GM23338 (cell line): ENCODE measurements around the gene PROKR2. TPM values are rescaled to one million over a fixed set of nuclear protein-coding genes. Genes with fewer than 3 reads are reported as not detected.

Source experiments
- ATAC-seq: fragments of 200-7000 bp; cut with Tn5 transposase; 3 replicates; pipeline ENCODE4 v1.9.1; 2020
- DNase-seq: peaks from one replicate; pipeline ENCODE4 v3.0.0-alpha.2; 2015; ENCODE audit warnings: low spot score
- H2AFZ ChIP-seq: fragments of 200-600 bp; sonication (generic); 2 replicates; pipeline ENCODE4 v1.8.0; 2016; ENCODE audit warnings: antibody characterized with exemption, mild to moderate bottlenecking, moderate library complexity
- H3F3A ChIP-seq: fragments of 200-600 bp; sonication (generic); replicated peaks from 2 replicates; pipeline ENCODE4 v1.8.0; 2017; ENCODE audit warnings: antibody characterized with exemption, mixed run types, low read depth
- H3K27ac ChIP-seq: fragments of 200-600 bp; sonication (generic); 2 replicates; pipeline ENCODE4 v1.6.1; 2016; ENCODE audit warnings: low read depth
- H3K27me3 ChIP-seq: fragments of 200-600 bp; sonication (generic); 2 replicates; pipeline ENCODE4 v1.8.0; 2016; ENCODE audit warnings: mild to moderate bottlenecking, mixed run types, moderate library complexity; ENCODE audit not compliant: insufficient read depth
- H3K36me3 ChIP-seq: fragments of 200-600 bp; sonication (generic); 2 replicates; pipeline ENCODE4 v1.8.0; 2016; ENCODE audit warnings: mild to moderate bottlenecking; ENCODE audit not compliant: insufficient read depth
- H3K4me1 ChIP-seq: fragments of 200-600 bp; sonication (generic); 2 replicates; pipeline ENCODE4 v1.8.0; 2016; ENCODE audit warnings: mild to moderate bottlenecking, moderate library complexity; ENCODE audit not compliant: insufficient read depth
- H3K4me2 ChIP-seq: fragments of 200-600 bp; sonication (generic); 2 replicates; pipeline ENCODE4 v1.7.1; 2017; ENCODE audit warnings: mixed run types
- H3K4me3 ChIP-seq: fragments of 200-600 bp; sonication (generic); 2 replicates; pipeline ENCODE4 v1.6.1; 2016; ENCODE audit warnings: mixed run types
- H3K79me2 ChIP-seq: fragments of 200-600 bp; sonication (generic); replicated peaks from 2 replicates; pipeline ENCODE4 v1.8.0; 2017; ENCODE audit warnings: mild to moderate bottlenecking; ENCODE audit not compliant: insufficient read depth
- H3K9me2 ChIP-seq: fragments of 200-600 bp; sonication (generic); 2 replicates; pipeline ENCODE4 v1.8.0; 2017; ENCODE audit not compliant: insufficient read depth
- H4K20me1 ChIP-seq: fragments of 200-600 bp; sonication (generic); replicated peaks from 2 replicates; pipeline ENCODE4 v1.8.0; 2017; ENCODE audit warnings: mild to moderate bottlenecking; ENCODE audit not compliant: insufficient read depth
- H3K27ac Mint-ChIP-seq: 2 replicates; pipeline ENCODE4 v1.8.0; 2020; ENCODE audit warnings: inconsistent platforms, mild to moderate bottlenecking, moderate library complexity, mixed read lengths
- H3K27me3 Mint-ChIP-seq: 3 replicates; pipeline ENCODE4 v1.8.0; 2022; ENCODE audit warnings: low read depth, mild to moderate bottlenecking, moderate library complexity, mixed read lengths, inconsistent platforms; ENCODE audit not compliant: insufficient read depth, poor library complexity
- H3K36me3 Mint-ChIP-seq: 3 replicates; pipeline ENCODE4 v1.8.0; 2021; ENCODE audit warnings: low read depth, mild to moderate bottlenecking, inconsistent platforms, moderate library complexity, mixed read lengths
- H3K4me1 Mint-ChIP-seq: 3 replicates; pipeline ENCODE4 v1.8.0; 2020; ENCODE audit warnings: mild to moderate bottlenecking, inconsistent platforms, mixed read lengths
- H3K4me3 Mint-ChIP-seq: 3 replicates; pipeline ENCODE4 v1.8.0; 2021; ENCODE audit warnings: moderate library complexity, mild to moderate bottlenecking, inconsistent platforms, mixed read lengths
- H3K9me3 Mint-ChIP-seq: 3 replicates; pipeline ENCODE4 v1.8.0; 2020; ENCODE audit warnings: moderate library complexity, mild to moderate bottlenecking, inconsistent platforms, mixed read lengths
- CREB1 ChIP-seq: fragments of 250-450 bp; sonication (Bioruptor Pico); IDR thresholded peaks from 2 replicates; pipeline ENCODE4 v1.5.0; 2020; ENCODE audit warnings: low read depth, mild to moderate bottlenecking, moderate library complexity
- CTCF ChIP-seq, 2 experiments: fragments of 200-600 bp in 1 of 2; sonication (generic) in 1 of 2; conservative IDR thresholded peaks; 2 replicates each; pipeline versions ENCODE4 v1.5.1 to v1.6.1; 2016 to 2017; ENCODE audit warnings: antibody characterized with exemption in 2 of 2, low read depth in 2 of 2, mild to moderate bottlenecking in 2 of 2, moderate library complexity in 1 of 2
- ETS1 ChIP-seq: IDR thresholded peaks from 2 replicates; pipeline ENCODE4 v1.6.1; 2016; ENCODE audit warnings: antibody characterized with exemption
- EZH2 ChIP-seq: fragments of 200-600 bp; sonication (generic); IDR thresholded peaks from one replicate; pipeline ENCODE4 v1.8.0; 2017; ENCODE audit warnings: antibody characterized with exemption, mild to moderate bottlenecking, low read depth; ENCODE audit not compliant: unreplicated experiment
- EZH2phosphoT487 ChIP-seq: fragments of 200-600 bp; sonication (generic); IDR thresholded peaks from one replicate; pipeline ENCODE4 v1.8.1; 2018; ENCODE audit warnings: antibody characterized with exemption; ENCODE audit not compliant: unreplicated experiment
- JUNB ChIP-seq: IDR thresholded peaks from one replicate; pipeline ENCODE4 v1.6.1; 2016; ENCODE audit warnings: antibody characterized with exemption; ENCODE audit not compliant: unreplicated experiment
- NANOG ChIP-seq: IDR thresholded peaks from 2 replicates; pipeline ENCODE4 v1.6.1; 2016; ENCODE audit warnings: antibody characterized with exemption, borderline replicate concordance
- POLR2AphosphoS5 ChIP-seq: IDR thresholded peaks from 2 replicates; pipeline ENCODE4 v1.6.1; 2016; ENCODE audit warnings: antibody characterized with exemption, low read depth
- REST ChIP-seq: IDR thresholded peaks from one replicate; pipeline ENCODE4 v1.6.1; 2018; ENCODE audit warnings: antibody characterized with exemption; ENCODE audit not compliant: unreplicated experiment
- STAT1 ChIP-seq: IDR thresholded peaks from one replicate; pipeline ENCODE4 v1.6.1; 2016; ENCODE audit warnings: antibody characterized with exemption; ENCODE audit not compliant: unreplicated experiment
- ZNF114 ChIP-seq: fragments of 250-450 bp; sonication (Bioruptor Pico); IDR thresholded peaks from 2 replicates; pipeline ENCODE4 v1.5.0; 2020; ENCODE audit warnings: mild to moderate bottlenecking, moderate library complexity
- ZNF331 ChIP-seq: fragments of 250-450 bp; sonication (Bioruptor Pico); IDR thresholded peaks from 2 replicates; pipeline ENCODE4 v1.5.0; 2020; ENCODE audit warnings: low read depth, mild to moderate bottlenecking, moderate library complexity
- ZNF462 ChIP-seq: fragments of 250-450 bp; sonication (Bioruptor Pico); IDR thresholded peaks from 2 replicates; pipeline ENCODE4 v1.5.0; 2020; ENCODE audit warnings: mild to moderate bottlenecking, moderate library complexity
- polyA plus RNA-seq: library from polyadenylated mRNA; unstranded; fragments of >200 nt; fragmentation: Nextera tagmentation; extraction: Ambion mirVana; gene quantifications from 2 replicates; pipeline ENCODE4 v1.2.1, GENCODE V29; 2016
- total RNA-seq: library from RNA; depleted of rRNA; stranded (reverse); fragments of >200 nt; shearing (Covaris generic); gene quantifications from 2 replicates; pipeline ENCODE4 v1.2.3, GENCODE V29; 2014

The PROKR2 gene
- total and polyA plus RNA-seq, 2 experiments from 2014 or later, result 1.9 to 5.9 TPM

GRCh38 chr20:5272268-5272667 lies 44.5 kb downstream of the PROKR2 start:
- H3K4me1 ChIP-seq, result peaks cover 12% of the 10 kb centered on the region
- H2AFZ ChIP-seq, result no peak overlapping the region
- H3K36me3 Mint-ChIP-seq, result no peaks in the 10 kb centered on the region; the same call in 1 of the 3 replicates
- H3K4me3 Mint-ChIP-seq, result no peak overlapping the region
- H3K27ac Mint-ChIP-seq, result no peak overlapping the region
- DNase-seq, result no peak
- no peaks in the 10 kb centered on the region; the same call in 2 of the 3 replicates for H3K9me3 Mint-ChIP-seq
- H3K4me1 Mint-ChIP-seq, result peaks cover 11% of the 10 kb centered on the region
- no peaks in the 10 kb centered on the region for H4K20me1 ChIP-seq
- H3K79me2 ChIP-seq, result no peaks in the 10 kb centered on the region
- no peaks in the 10 kb centered on the region for H3K36me3 ChIP-seq
- no peak overlapping the region for H3K27ac ChIP-seq
- no peak overlapping the region for H3K4me2 ChIP-seq
- TF ChIP-seq CREB1 (CRISPR knock-in tag), result no peak
- no peak for TF ChIP-seq ETS1
- TF ChIP-seq REST, result no peak
- no peak for TF ChIP-seq ZNF462 (CRISPR knock-in tag)
- TF ChIP-seq EZH2, result no peak
- no peak for TF ChIP-seq ZNF114 (CRISPR knock-in tag)
- no peak for TF ChIP-seq ZNF331
- TF ChIP-seq STAT1, result no peak
- TF ChIP-seq EZH2phosphoT487, result no peak
- no peak for TF ChIP-seq NANOG
- TF ChIP-seq CTCF (conservative IDR thresholded peaks at IDR 0.05; ENCODE audit: low read depth in 2 of 2), result no peak
- no peak for TF ChIP-seq JUNB
- no peak for TF ChIP-seq POLR2AphosphoS5
- no peak overlapping the region for H3K4me3 ChIP-seq
- H3K27me3 Mint-ChIP-seq, result peaks cover 6% of the 10 kb centered on the region
- no peaks in the 10 kb centered on the region for H3F3A ChIP-seq
- ATAC-seq, result no peak
- H3K9me2 ChIP-seq, result peaks cover 16% of the 10 kb centered on the region
- no peaks in the 10 kb centered on the region for H3K27me3 ChIP-seq
